Measurements from ENCODE around the gene YAP1. TPM values are rescaled to one million over a fixed set of nuclear protein-coding genes. Genes with fewer than 3 reads are reported as not detected.
A peak's percentile ranks its signal among the peaks of the same experiment; 100 is the strongest.

YAP1 gene
- polyA plus RNA-seq, 1 donor from 2014 or later = not detected

DNA sequence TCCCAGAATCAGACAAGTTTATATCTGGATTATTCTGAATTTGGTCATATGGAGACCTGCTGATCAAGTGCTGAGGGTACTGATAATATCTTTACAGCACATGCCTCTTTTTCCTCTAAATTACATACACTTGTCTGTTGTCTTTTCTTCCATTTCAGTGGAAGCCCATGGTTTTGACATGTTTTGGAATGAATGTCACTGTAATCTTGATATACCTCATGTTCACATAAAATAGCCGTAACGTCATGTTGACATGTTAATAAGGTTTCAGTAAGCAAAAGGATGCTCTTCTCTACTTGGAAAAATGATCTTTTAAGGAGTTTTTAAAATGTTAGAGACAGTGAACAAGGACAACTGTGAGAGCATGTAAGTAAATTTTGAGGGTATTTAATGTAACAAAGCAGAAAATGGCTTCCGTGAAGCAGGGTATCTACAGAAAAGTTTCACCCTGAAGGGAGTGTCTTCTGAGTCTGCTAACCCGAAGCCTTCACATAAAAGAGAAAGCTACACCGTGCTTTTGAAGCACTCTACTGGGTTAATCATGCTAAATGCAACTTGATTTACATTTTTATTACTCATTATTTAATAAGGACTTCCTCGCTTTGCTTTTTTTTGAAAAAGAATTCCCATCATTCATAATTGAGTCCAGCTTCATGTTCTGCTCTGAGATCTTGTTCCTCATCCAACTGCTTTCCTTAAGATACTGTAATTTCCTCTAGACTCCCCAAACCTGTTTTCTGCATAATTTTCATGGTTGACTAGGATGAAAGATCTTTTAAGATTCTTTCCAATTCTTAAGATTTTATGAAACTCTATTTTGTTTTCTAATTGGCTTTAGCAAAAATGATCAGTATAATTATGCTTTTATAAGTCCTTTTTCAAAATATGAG, 56.2 kb downstream of the YAP1 start:
- peaks cover 4% of the 10 kb centered on the region for H3K27me3 Mint-ChIP-seq
- H3K9me3 Mint-ChIP-seq = no peaks in the 10 kb centered on the region
- H3K36me3 Mint-ChIP-seq = peaks cover 2% of the 10 kb centered on the region
- no peak overlapping the region for H3K27ac Mint-ChIP-seq
- no peak overlapping the region for H3K4me3 Mint-ChIP-seq
- H3K4me1 Mint-ChIP-seq = no peaks in the 10 kb centered on the region

DNA sequence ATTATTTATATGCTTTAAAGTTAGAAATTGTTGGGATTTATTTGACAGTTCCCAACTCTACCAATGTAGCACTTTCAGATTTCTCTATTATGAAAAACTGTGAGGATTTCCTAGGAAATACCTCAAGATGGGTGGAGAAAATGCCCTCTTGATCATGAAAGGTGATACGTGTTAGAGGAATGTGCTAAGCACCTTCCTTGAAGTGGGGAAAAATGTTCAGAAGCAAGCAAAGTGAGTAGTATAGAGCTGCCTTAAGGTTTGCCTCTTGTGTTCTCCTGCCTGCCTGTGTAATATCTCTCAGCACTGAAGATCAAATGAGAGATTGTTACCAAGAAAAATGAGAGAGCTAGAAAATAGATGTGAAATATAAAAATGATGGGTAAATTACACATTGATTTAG, 58.2 kb downstream of the YAP1 start:
- no peak overlapping the region for H3K27ac Mint-ChIP-seq
- H3K4me3 Mint-ChIP-seq = no peak overlapping the region
- no peaks in the 10 kb centered on the region for H3K4me1 Mint-ChIP-seq
- H3K27me3 Mint-ChIP-seq = peaks cover 8% of the 10 kb centered on the region
- peaks cover 4% of the 10 kb centered on the region for H3K36me3 Mint-ChIP-seq
- H3K9me3 Mint-ChIP-seq = no peaks in the 10 kb centered on the region

DNA sequence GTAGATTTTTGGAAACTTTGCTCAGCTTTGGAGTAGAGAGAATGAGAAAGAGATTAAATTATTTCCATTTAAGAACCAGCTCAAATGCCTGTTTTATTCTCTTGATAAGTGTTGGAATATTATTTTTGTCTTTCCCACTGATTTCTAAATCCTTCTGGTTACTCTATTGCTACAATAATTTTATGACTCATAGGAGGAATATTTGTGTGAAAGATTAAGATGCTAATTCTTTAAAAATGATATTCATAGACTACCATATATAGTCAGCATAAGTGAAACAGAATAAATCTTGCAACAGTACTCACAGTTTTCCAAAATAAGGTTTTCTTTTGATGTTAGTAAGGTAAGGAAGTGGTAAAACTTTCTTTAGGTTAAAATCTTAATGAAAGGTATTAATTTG, 60.9 kb downstream of the YAP1 start:
- H3K9me3 Mint-ChIP-seq = no peaks in the 10 kb centered on the region
- no peak overlapping the region for H3K4me3 Mint-ChIP-seq
- no peaks in the 10 kb centered on the region for H3K4me1 Mint-ChIP-seq
- peaks cover 11% of the 10 kb centered on the region for H3K27me3 Mint-ChIP-seq
- peaks cover 2% of the 10 kb centered on the region for H3K36me3 Mint-ChIP-seq
- H3K27ac Mint-ChIP-seq = no peak overlapping the region

DNA sequence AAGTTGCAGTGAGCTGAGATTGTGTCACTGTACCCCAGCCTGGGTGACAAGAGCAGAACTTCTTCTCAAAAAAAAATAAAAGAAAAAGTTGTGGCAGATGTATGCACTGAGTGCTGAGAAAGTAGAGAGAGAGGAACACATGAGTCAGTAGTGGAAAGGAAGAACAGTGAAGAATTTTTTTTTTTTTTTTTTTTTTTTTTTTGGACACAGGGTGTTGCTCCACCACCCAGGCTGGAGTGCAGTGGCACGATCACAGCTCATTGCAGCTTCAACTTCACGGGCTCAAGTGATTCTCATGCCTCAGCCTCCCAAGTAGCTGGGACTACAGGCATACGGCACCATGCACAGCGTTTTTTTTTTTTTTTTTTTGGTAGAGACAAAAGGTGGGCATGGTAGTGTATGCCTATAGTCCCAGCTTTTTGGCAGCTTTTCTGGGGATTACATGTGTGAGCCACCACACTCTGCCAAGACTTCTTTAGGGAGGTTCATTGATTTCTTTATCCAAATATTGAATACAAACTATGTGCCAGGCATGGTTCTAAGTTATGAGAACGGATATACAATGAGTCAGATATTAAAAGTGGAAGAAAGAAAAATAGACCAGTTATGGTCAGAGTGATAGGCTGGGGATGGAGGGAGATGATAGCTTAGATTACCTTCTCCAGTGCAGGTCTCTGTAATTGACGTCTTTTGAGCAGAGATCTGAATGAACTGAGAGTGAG, 62.0 kb downstream of the YAP1 start:
- Mint-ChIP-seq H3K9me3 (no peaks in the 10 kb centered on the region), H3K36me3 (peaks cover 2% of the 10 kb centered on the region), H3K4me1 (no peaks in the 10 kb centered on the region), H3K27ac (no peak overlapping the region), H3K4me3 (no peak overlapping the region), H3K27me3 (peaks cover 14% of the 10 kb centered on the region)

DNA sequence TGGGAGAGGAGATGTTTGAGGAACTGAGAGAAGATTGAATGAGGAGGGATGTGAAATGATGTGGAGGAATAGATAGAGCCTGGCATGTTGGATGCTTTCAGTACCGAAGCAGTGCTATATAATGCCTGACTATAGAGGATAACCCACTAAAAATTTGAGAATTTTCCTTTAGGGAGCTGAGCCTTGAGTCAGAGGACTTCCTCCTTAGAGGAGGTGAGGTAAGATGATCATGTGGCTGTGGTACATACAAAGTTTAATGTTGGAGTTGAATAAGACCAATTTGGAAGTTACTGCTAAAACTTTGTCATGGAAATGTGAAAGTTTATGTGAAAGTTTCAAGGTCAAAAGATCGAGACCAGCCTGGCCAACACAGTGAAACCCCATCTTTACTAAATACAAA, 66.9 kb downstream of the YAP1 start:
- peak overlapping the region in 1 of 3 donors; percentile 65 for H3K27ac Mint-ChIP-seq
- no peak overlapping the region for H3K4me3 Mint-ChIP-seq
- no peaks in the 10 kb centered on the region for H3K4me1 Mint-ChIP-seq
- H3K27me3 Mint-ChIP-seq = peaks cover 8% of the 10 kb centered on the region
- peaks cover 2% of the 10 kb centered on the region for H3K36me3 Mint-ChIP-seq
- no peaks in the 10 kb centered on the region for H3K9me3 Mint-ChIP-seq

DNA sequence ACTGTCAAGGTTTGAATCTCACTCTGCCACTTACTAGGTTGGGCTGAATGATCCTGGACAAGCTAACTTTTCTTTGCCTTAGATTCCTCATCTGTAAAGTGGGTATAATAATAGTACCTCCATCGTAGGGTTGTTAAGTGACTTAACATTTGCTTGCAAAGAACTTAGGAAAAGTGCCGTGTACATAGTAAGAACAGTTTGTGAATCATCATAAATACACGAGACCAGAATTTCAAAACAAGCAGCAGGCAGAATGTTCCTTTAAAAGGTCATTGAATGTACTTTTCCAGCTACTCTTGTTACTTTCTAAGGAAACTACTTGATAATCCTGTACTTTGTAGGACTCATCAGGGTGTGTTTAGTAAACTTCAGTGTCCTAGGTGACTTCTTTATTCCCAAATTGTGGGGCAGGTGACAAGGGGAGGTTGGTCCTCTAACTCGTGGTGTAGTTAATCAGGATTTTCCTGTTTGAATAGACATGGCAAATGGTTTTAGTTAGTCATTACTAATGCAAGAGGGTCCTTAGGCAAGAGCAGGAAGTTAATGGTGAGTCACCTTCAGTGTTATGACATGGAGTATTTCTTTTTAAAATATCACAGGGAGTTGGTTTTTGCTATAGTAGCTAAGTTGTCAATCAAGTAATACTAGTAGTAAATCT, 67.9 kb downstream of the YAP1 start:
- H3K9me3 Mint-ChIP-seq = no peaks in the 10 kb centered on the region
- no peaks in the 10 kb centered on the region for H3K36me3 Mint-ChIP-seq
- H3K27me3 Mint-ChIP-seq = peaks cover 6% of the 10 kb centered on the region
- H3K27ac Mint-ChIP-seq = peak overlapping the region in 1 of 3 donors; percentile 54
- H3K4me1 Mint-ChIP-seq = peaks cover 0 to 1% (median 0%) of the 10 kb centered on the region in 3 donors
- no peak overlapping the region for H3K4me3 Mint-ChIP-seq

DNA sequence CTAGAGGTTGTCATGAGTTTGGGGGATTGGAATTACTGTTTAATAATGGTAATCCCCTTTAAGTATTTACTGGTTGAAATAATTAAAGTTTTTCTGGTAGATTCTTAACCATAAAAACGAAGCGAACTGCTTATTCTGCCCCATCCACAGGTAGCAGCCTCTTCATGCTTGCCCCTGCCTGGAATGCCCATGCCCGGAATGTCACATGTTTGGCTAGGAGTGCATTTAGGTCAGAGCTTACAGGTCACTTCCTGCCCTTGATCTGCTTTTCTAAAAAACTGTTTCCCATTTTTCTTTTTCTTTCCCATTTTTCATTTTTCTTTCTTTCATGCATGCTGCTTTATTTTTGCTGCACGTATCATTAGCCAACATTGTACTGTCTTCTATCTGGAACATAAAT, 69.1 kb downstream of the YAP1 start:
- Mint-ChIP-seq H3K27ac (no peak overlapping the region), H3K4me1 (peaks cover 0 to 1% (median 0%) of the 10 kb centered on the region in 3 donors), H3K9me3 (no peaks in the 10 kb centered on the region), H3K27me3 (peaks cover 3% of the 10 kb centered on the region), H3K36me3 (no peaks in the 10 kb centered on the region), H3K4me3 (no peak overlapping the region)

DNA sequence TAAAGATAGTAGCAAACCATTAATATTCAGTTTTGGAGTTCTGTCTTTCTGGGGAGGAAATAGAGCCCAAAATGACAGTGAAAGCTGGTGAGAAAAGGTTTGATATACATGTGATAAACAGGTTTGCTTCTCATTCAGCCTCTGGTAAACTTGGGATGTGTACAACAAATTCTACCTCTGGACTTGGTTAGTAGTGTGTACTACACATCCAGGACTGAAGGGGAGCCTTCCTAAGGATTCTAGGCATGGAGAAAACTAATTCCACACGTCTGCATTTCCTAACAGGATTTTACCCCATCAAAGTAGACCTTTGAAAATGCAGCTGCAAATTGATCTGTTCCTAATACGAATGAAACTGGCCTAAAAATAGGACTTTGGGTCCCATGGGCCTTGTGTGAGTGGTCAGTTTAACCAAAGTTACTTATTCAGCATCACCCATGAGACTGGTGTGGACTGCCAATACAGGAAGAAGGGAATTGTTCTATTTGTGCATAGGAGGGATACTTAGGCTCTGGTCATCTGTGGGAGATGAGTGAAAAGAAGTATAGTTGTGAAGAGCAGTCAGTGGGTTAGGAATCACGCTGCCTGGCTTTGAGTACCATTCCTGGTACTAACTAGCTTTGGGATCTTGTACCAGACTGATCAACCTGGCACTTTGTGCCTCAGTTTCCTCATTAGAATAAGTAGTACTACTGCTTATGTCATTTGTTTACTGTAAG, 74.2 kb downstream of the YAP1 start:
- no peaks in the 10 kb centered on the region for H3K9me3 Mint-ChIP-seq
- H3K27me3 Mint-ChIP-seq = no peaks in the 10 kb centered on the region
- no peak overlapping the region for H3K4me3 Mint-ChIP-seq
- no peak overlapping the region for H3K27ac Mint-ChIP-seq
- H3K36me3 Mint-ChIP-seq = no peaks in the 10 kb centered on the region
- peaks cover 0 to 1% (median 0%) of the 10 kb centered on the region in 3 donors for H3K4me1 Mint-ChIP-seq

DNA sequence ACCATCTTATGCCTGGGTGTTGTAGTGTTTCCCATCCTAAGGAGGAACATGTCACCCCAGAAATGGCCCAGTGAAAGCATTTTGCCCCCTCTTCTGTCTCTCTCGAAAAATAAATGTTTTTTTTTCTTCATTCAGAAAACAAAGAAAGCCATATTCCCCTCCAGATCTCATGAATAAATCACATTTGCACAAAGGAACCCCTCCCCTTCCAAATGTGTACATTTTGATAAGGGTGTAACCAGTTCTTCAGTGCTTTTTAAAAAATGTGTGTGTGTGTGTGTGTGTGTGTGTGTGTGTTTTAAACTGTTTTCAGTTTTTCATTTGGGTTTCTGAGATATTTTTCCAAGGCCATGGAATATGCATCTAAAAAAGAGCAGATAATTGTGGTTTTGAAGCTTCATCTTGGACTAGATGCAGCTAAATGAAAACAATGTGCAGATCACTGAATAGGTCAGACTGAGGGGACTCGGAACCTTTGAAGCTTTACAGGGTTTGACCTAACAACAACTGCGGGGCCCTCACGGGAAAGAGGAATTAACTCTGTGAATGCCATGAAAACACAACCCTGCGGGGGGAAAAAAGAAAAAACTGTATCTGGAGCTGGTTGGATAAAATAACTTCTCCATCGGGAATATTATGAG, 76.4 kb downstream of the YAP1 start:
- Mint-ChIP-seq H3K36me3 (no peaks in the 10 kb centered on the region), H3K27ac (no peak overlapping the region), H3K27me3 (peaks cover 3% of the 10 kb centered on the region), H3K4me3 (no peak overlapping the region), H3K4me1 (peaks cover 0 to 1% (median 0%) of the 10 kb centered on the region in 3 donors), H3K9me3 (no peaks in the 10 kb centered on the region)

DNA sequence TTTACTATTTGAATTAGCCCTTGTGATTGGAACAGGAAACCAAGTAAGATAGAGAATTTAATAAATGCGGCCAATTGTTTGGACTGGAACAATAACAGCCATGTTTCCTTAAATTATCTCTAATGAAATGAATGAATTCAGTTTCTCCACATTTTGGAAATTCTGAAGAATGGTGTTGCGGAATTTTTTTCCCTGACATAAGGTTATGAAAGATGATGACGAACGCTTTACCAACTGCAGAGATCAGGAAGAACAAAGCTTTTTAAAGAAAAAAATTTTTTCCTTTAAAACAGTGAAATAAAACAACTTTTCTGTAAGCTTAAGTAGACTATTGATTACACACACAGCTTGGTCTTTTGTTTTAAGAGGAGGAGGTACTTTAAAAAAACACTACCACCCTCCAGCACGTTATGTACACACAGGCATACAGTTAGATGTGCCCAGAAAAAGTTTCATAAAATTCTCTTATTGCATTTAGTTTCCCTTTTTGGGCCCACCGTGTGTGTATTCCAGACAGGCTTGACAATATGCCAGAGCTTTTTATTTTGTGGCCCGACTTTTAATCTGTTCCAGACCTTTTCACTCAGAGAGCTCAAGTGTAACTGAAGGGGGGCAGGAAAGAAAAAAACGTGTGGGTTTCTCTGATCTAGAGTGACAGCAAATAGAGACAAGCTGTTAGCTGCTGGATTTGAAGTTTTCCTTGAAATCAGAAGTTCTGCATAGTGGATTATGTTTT, 77.3 kb downstream of the YAP1 start:
- H3K36me3 Mint-ChIP-seq = no peaks in the 10 kb centered on the region
- H3K9me3 Mint-ChIP-seq = no peaks in the 10 kb centered on the region
- H3K4me3 Mint-ChIP-seq = no peak overlapping the region
- H3K4me1 Mint-ChIP-seq = no peaks in the 10 kb centered on the region
- peaks cover 3% of the 10 kb centered on the region for H3K27me3 Mint-ChIP-seq
- no peak overlapping the region for H3K27ac Mint-ChIP-seq

DNA sequence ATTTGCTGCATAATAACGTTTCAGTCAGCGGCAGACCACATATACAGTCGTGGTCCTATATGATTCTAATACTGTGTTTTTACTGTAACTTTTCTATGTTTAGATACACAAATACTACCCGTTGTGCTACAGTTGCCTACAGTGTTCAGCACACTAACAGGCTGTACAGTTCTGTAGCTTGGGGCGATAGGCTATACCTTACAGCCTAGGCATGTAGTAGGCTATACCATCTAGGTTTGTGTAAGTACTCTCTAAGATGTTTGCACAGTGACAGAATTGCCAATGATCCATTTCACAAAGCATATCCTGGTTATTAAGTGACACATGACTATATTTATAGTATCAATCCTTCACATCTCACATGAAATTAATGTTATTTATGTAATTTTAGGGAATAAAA, 78.2 kb downstream of the YAP1 start:
- Mint-ChIP-seq H3K9me3 (no peaks in the 10 kb centered on the region), H3K27me3 (peaks cover 3% of the 10 kb centered on the region), H3K4me1 (no peaks in the 10 kb centered on the region), H3K27ac (no peak overlapping the region), H3K4me3 (no peak overlapping the region), H3K36me3 (no peaks in the 10 kb centered on the region)

DNA sequence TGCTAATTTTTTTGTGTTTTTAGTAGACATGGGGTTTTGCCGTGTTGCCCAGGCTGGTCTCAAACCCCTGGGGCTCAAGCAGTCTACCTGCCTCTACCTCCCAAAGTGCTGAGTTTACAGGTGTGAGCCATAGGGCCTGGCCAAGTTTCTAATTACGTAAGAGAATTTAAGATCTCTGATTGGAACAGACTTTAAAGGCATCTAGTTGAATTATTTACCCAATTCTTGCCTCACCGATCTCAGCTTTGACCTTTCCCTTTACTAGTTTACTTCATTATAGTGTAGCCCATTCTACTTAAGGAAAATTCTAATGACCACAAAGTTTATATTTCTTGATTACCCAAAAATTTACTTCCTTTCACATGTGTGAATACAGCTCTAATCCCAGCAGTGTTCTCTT, 81.6 kb downstream of the YAP1 start:
- Mint-ChIP-seq H3K4me1 (no peaks in the 10 kb centered on the region), H3K36me3 (no peaks in the 10 kb centered on the region), H3K27ac (no peak overlapping the region), H3K27me3 (peaks cover 3% of the 10 kb centered on the region), H3K9me3 (peaks cover 0 to 4% (median 0%) of the 10 kb centered on the region in 3 donors), H3K4me3 (no peak overlapping the region)

DNA sequence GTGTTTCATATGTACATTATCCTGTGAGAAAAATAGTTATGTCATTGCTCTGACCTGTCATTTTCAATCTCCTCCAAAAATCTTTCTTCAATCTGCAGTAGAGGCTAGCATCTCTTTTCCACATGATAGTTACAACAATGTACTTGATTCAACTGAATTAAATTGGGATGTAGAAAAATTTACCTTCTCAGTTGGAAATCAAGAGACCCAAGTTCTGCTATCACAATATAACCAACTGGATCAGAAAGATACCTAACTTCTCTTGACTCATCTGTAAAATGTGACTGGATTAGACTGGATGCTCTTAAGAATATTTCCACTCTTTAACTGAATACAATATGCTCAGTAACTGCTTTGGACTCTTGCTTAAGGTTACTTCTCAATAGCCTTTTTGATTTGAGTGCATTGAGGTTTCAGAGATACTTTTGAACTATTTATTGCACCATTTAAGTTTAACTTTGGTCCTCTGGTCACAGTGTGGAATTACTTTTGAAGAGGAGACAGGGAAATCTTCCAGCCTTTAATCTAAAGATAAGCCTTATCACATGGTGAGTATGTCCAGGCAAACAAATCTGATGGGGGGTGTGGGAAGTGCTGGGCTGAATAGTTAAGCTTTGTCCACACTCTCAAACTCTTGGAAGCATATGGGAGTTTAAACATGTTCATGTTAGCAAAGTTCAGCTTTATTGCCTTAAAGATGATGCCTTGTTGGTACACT, 82.3 kb downstream of the YAP1 start:
- H3K9me3 Mint-ChIP-seq = peaks cover 0 to 4% (median 0%) of the 10 kb centered on the region in 3 donors
- no peaks in the 10 kb centered on the region for H3K4me1 Mint-ChIP-seq
- H3K27ac Mint-ChIP-seq = no peak overlapping the region
- H3K27me3 Mint-ChIP-seq = peaks cover 3% of the 10 kb centered on the region
- H3K36me3 Mint-ChIP-seq = no peaks in the 10 kb centered on the region
- H3K4me3 Mint-ChIP-seq = no peak overlapping the region
